Cardiac fibroblast (primary cell): Measurements from ENCODE around the gene KCNH6.
A peak's percentile ranks its signal among the peaks of the same experiment; 100 is the strongest.

Source experiments
- DNase-seq, 2 donors: peaks; one replicate each; pipeline versions ENCODE4 v3.0.0 to v3.0.0-alpha.2; 2010; ENCODE audit warnings: low read depth in 2 of 2
- H3K4me3 ChIP-seq, 2 donors: replicated peaks in 1 of 2; 1 replicate in 1 of 2; 2 replicates in 1 of 2; pipeline ENCODE4 v1.5.1; 2011; ENCODE audit warnings: low read depth in 2 of 2, low read length in 2 of 2, mild to moderate bottlenecking in 2 of 2, moderate library complexity in 1 of 2
- CTCF ChIP-seq: IDR thresholded peaks from one replicate; pipeline ENCODE4 v1.5.1; 2011; ENCODE audit warnings: low read depth, mild to moderate bottlenecking, low read length, inconsistent platforms

KCNH6 gene

GRCh38 chr17:63568563-63568962 lies 45.4 kb downstream of the KCNH6 start:
- DNase-seq, result no peak
- no peak for TF ChIP-seq CTCF
- H3K4me3 ChIP-seq, result no peak overlapping the region

GRCh38 chr17:63571632-63572310 lies 48.6 kb downstream of the KCNH6 start:
- DNase-seq, result peak; percentile 43 to 78
- TF ChIP-seq CTCF, result no peak
- H3K4me3 ChIP-seq, result no peak overlapping the region

GRCh38 chr17:63573634-63574033 lies 50.5 kb downstream of the KCNH6 start:
- peak in 1 of 2 donors; percentile 5 for DNase-seq
- no peak overlapping the region for H3K4me3 ChIP-seq
- peak; percentile 37 for TF ChIP-seq CTCF

GRCh38 chr17:63578027-63578768 lies 55.0 kb downstream of the KCNH6 start:
- no peak overlapping the region for H3K4me3 ChIP-seq
- TF ChIP-seq CTCF, result no peak
- no peak for DNase-seq

GRCh38 chr17:63578769-63579111 lies 55.6 kb downstream of the KCNH6 start:
- DNase-seq, result no peak
- TF ChIP-seq CTCF, result no peak

GRCh38 chr17:63579633-63580032 lies 56.5 kb downstream of the KCNH6 start:
- no peak for DNase-seq
- no peak for TF ChIP-seq CTCF
- H3K4me3 ChIP-seq, result no peak overlapping the region

More at GRCh38 chr17:63578769-63579111, 55.6 kb downstream of the KCNH6 start:
- no peak overlapping the region for H3K4me3 ChIP-seq
